HCT116 (cell line): Measurements from ENCODE around the gene MYO7A. TPM values are rescaled to one million over a fixed set of nuclear protein-coding genes. Genes with fewer than 3 reads are reported as not detected.

ENCODE experiments used
- ATAC-seq: fragments of 200-7000 bp; cut with Tn5 transposase; 2 replicates; pipeline ENCODE4 v1.9.1; 2020; ENCODE audit warnings: mild to moderate bottlenecking, moderate library complexity
- BruUV-seq: library from RNA; stranded (reverse); fragments of 400-500 nt; replicated peaks from 2 replicates; lab custom pipeline; 2021; lab: Mats Ljungman, UMichigan
- CTCF ChIA-PET: fragments of 300-600 bp; sonication (Branson Sonifier 250); formaldehyde crosslinking; loops from one replicate; lab custom pipeline; 2021; ENCODE audit warnings: antibody characterized with exemption; lab: Charles Lee
- POLR2A ChIA-PET: fragments of 300-600, 350-600 bp; sonication (Branson Sonifier 250); formaldehyde crosslinking; loops from one replicate; lab custom pipeline; 2021; ENCODE audit warnings: antibody characterized with exemption; lab: Charles Lee
- RAD21 ChIA-PET, 2 experiments: fragments of 300-600 bp; sonication (Branson Sonifier 250); formaldehyde crosslinking; loops; one replicate each; lab custom pipeline; 2023; ENCODE audit warnings: low total read pairs in 2 of 2; ENCODE audit not compliant: uncharacterized antibody in 2 of 2, unreplicated experiment in 2 of 2, low non-redundant PET in 1 of 2; lab: Charles Lee
- DNase-seq: peaks from one replicate; pipeline ENCODE4 v3.0.0-alpha.2; 2010; ENCODE audit warnings: low read depth, low spot score
- H2AFZ ChIP-seq: fragments of 200-600 bp; shearing (Covaris generic), sonication (generic); 2 replicates; pipeline ENCODE4 v1.6.1; 2017; ENCODE audit warnings: low read depth, mixed run types, mixed read lengths, antibody characterized with exemption, low read length; ENCODE audit not compliant: poor library complexity, severe bottlenecking
- H3K27ac ChIP-seq: 2 replicates; pipeline ENCODE4 v1.5.1; 2012; ENCODE audit warnings: low read depth, low read length
- H3K27me3 ChIP-seq: fragments of 200-600 bp; sonication (generic); 2 replicates; pipeline ENCODE4 v1.6.1; 2016; ENCODE audit warnings: mixed run types, low read length, mixed read lengths; ENCODE audit not compliant: insufficient read depth
- H3K36me3 ChIP-seq, 2 experiments: fragments of 200-500 bp in 1 of 2; fragments of 200-600 bp in 1 of 2; sonication (Bioruptor generic) in 1 of 2; sonication (generic) in 1 of 2; 2 replicates each; pipeline versions ENCODE4 v1.5.1 to v1.6.1; 2014 to 2016; ENCODE audit warnings: low read length in 2 of 2, inconsistent platforms in 1 of 2, mixed read lengths in 1 of 2, mixed run types in 1 of 2; ENCODE audit not compliant: insufficient read depth in 2 of 2, control insufficient read depth in 1 of 2
- H3K4me1 ChIP-seq, 2 experiments: fragments of 200-600 bp in 1 of 2; sonication (generic) in 1 of 2; 2 replicates each; pipeline versions ENCODE4 v1.5.1 to v1.6.1; 2012 to 2017; ENCODE audit warnings: low read length in 2 of 2, inconsistent platforms in 1 of 2, mild to moderate bottlenecking in 1 of 2, mixed read lengths in 1 of 2, mixed run types in 1 of 2, moderate library complexity in 1 of 2; ENCODE audit not compliant: insufficient read depth in 2 of 2, control insufficient read depth in 1 of 2
- H3K4me2 ChIP-seq: fragments of 200-600 bp; sonication (generic); 2 replicates; pipeline ENCODE4 v1.6.1; 2017; ENCODE audit warnings: mixed run types, low read length, mixed read lengths
- H3K4me3 ChIP-seq, 2 experiments: fragments of 200-600 bp in 1 of 2; sonication (generic) in 1 of 2; replicated peaks in 1 of 2; 2 replicates each; pipeline ENCODE4 v1.5.1; 2011 to 2016; ENCODE audit warnings: low read length in 2 of 2, control low read depth in 1 of 2, low read depth in 1 of 2, mild to moderate bottlenecking in 1 of 2, mixed read lengths in 1 of 2, mixed run types in 1 of 2
- H3K79me2 ChIP-seq: fragments of 200-600 bp; sonication (generic); 2 replicates; pipeline ENCODE4 v1.6.1; 2017; ENCODE audit warnings: mild to moderate bottlenecking, mixed run types, low read length, moderate library complexity, mixed read lengths; ENCODE audit not compliant: insufficient read depth
- H3K9ac ChIP-seq: fragments of 200-600 bp; sonication (generic); 2 replicates; pipeline ENCODE4 v1.6.1; 2016; ENCODE audit warnings: low read length, mixed read lengths
- H3K9me2 ChIP-seq: fragments of 200-600 bp; sonication (generic), shearing (Covaris generic); 2 replicates; pipeline ENCODE4 v1.6.1; 2017; ENCODE audit warnings: mixed run types, mild to moderate bottlenecking, moderate library complexity; ENCODE audit not compliant: insufficient read depth
- H3K9me3 ChIP-seq, 2 experiments: fragments of 200-500 bp in 1 of 2; fragments of 200-600 bp in 1 of 2; sonication (Bioruptor generic) in 1 of 2; sonication (generic) in 1 of 2; 2 replicates each; pipeline ENCODE4 v1.6.1; 2014 to 2017; ENCODE audit warnings: low read length in 2 of 2, mixed read lengths in 2 of 2, inconsistent platforms in 1 of 2, low read depth in 1 of 2, mild to moderate bottlenecking in 1 of 2, mixed run types in 1 of 2, moderate library complexity in 1 of 2; ENCODE audit not compliant: control insufficient read depth in 1 of 2, insufficient read depth in 1 of 2
- H4K20me1 ChIP-seq: fragments of 200-600 bp; sonication (generic), shearing (Covaris generic); 2 replicates; pipeline ENCODE4 v1.6.1; 2017; ENCODE audit warnings: mixed run types, mild to moderate bottlenecking, moderate library complexity; ENCODE audit not compliant: insufficient read depth
- CTCF ChIP-seq, 3 experiments: fragments of 200-600 bp in 1 of 3; sonication (generic) in 1 of 3; IDR thresholded peaks in 2 of 3; conservative IDR thresholded peaks in 1 of 3; 2 replicates each; pipeline ENCODE4 v1.5.1; 2012 to 2017; ENCODE audit warnings: low read depth in 2 of 3, low read length in 2 of 3, antibody characterized with exemption in 1 of 3, borderline replicate concordance in 1 of 3, control low read depth in 1 of 3, mild to moderate bottlenecking in 1 of 3, mixed read lengths in 1 of 3, mixed run types in 1 of 3, moderate library complexity in 1 of 3; ENCODE audit not compliant: insufficient read depth in 1 of 3
- ELF1 ChIP-seq: IDR thresholded peaks from 2 replicates; pipeline ENCODE4 v1.6.1; 2012; ENCODE audit warnings: low read depth, borderline replicate concordance
- EZH2phosphoT487 ChIP-seq: fragments of 200-600 bp; IDR thresholded peaks from 2 replicates; pipeline ENCODE4 v1.6.1; 2018; ENCODE audit warnings: antibody characterized with exemption, borderline replicate concordance
- FOSL1 ChIP-seq: IDR thresholded peaks from 2 replicates; pipeline ENCODE4 v1.6.1; 2012; ENCODE audit warnings: low read depth
- POLR2AphosphoS5 ChIP-seq: IDR thresholded peaks from 2 replicates; pipeline ENCODE4 v1.6.1; 2011; ENCODE audit warnings: mild to moderate bottlenecking, low read depth, low read length, moderate library complexity
- SP1 ChIP-seq: IDR thresholded peaks from 2 replicates; pipeline ENCODE4 v1.6.1; 2012; ENCODE audit warnings: low read depth
- YY1 ChIP-seq: IDR thresholded peaks from 2 replicates; pipeline ENCODE4 v1.6.1; 2011; ENCODE audit warnings: low read length, low read depth, moderate library complexity, mild to moderate bottlenecking; ENCODE audit not compliant: insufficient replicate concordance; ENCODE audit errors: extremely low read depth
- intact Hi-C: fragments of 100-400 bp; cut with micrococcal nuclease; formaldehyde crosslinking; loops from 2 replicates; pipeline ENCODE4 v1.10.0; 2022
- total RNA-seq: library from RNA; stranded (reverse); gene quantifications from one replicate; pipeline ENCODE4 v1.2.1, GENCODE V29; 2021; ENCODE audit not compliant: unreplicated experiment

The MYO7A gene
- total RNA-seq, 1 experiment from 2014 or later: 1.8 TPM

GRCh38 chr11:77080643-77081210 is 47.3 kb upstream of the MYO7A start (continued):
- TF ChIP-seq CTCF (IDR thresholded peaks at IDR 0.05 in 2 of 3, conservative IDR thresholded peaks at IDR 0.05 in 1 of 3; ENCODE audit: borderline replicate concordance in 1 of 3, insufficient read depth in 1 of 3, low read depth in 2 of 3, low read length in 2 of 3): no peak
- no peak for TF ChIP-seq POLR2AphosphoS5
- TF ChIP-seq FOSL1: no peak
- no peak for TF ChIP-seq SP1
- TF ChIP-seq, all 23 proteins: peak for 0

GRCh38 chr11:77081381-77081851 is 46.6 kb upstream of the MYO7A start:
- no peak overlapping the region for H2AFZ ChIP-seq
- no TSS peak for BruUV-seq
- H3K4me3 ChIP-seq: no peak overlapping the region
- intact Hi-C loops: no loop called here
- H3K9me2 ChIP-seq: no peaks in the 10 kb centered on the region
- no peaks in the 10 kb centered on the region for H4K20me1 ChIP-seq
- H3K4me1 ChIP-seq: no peaks in the 10 kb centered on the region
- H3K27me3 ChIP-seq: no peaks in the 10 kb centered on the region
- H3K9ac ChIP-seq: no peak overlapping the region
- H3K4me2 ChIP-seq: no peak overlapping the region
- no peaks in the 10 kb centered on the region for H3K9me3 ChIP-seq
- TF ChIP-seq YY1 (no peak), ELF1 (no peak), EZH2phosphoT487 (no peak)
- TF ChIP-seq, all 23 proteins: peak for 0
- ATAC-seq: no peak
- H3K36me3 ChIP-seq: no peaks in the 10 kb centered on the region
- ChIA-PET POLR2A (no interaction called here), CTCF (interaction anchor here (1.4 to 3.6 kb wide), 3 partner anchors 10 to 34 kb away, joined by 4 to 19 read pairs (median 7); no protein-coding TSS in a partner anchor), RAD21 (no interaction called here)
- no peaks in the 10 kb centered on the region for H3K79me2 ChIP-seq
- no peak for DNase-seq
- H3K27ac ChIP-seq: no peak overlapping the region
